ENCODE data around the gene KCNE1.
A peak's percentile ranks its signal among the peaks of the same experiment; 100 is the strongest.
"Not testable (repeated sequence)": the region's sequence is repeated elsewhere in the genome, so short reads cannot be mapped to it uniquely, and the experiment has no call there.

The KCNE1 gene

GRCh38 chr21:34511787-34512455 lies at the start of gene KCNE1:
Gene KCNE1 (minus strand): TSS chr21:34512210. CDS start chr21:34449634, 62,576 bp downstream.
- DNase-seq (ENCODE audit: low read depth, low spot score) = no peak

GRCh38 chr21:34561806-34562205 lies 49.8 kb upstream of the KCNE1 start:
- no peak for DNase-seq (ENCODE audit: low read depth, low spot score)

GRCh38 chr21:34560609-34561008 lies 48.6 kb upstream of the KCNE1 start:
- no peak for DNase-seq (ENCODE audit: low read depth, low spot score)

GRCh38 chr21:34560021-34560420 lies 48.0 kb upstream of the KCNE1 start:
- DNase-seq (ENCODE audit: low read depth, low spot score) = no peak

GRCh38 chr21:34559089-34559631 lies 47.1 kb upstream of the KCNE1 start:
- no peak for DNase-seq (ENCODE audit: low read depth, low spot score)

- DNase-seq (ENCODE audit: low read depth, low spot score) = no peak
Observed at GRCh38 chr21:34558166-34558565, 46.2 kb upstream of the KCNE1 start.

GRCh38 chr21:34557261-34557660 lies 45.3 kb upstream of the KCNE1 start:
- DNase-seq (ENCODE audit: low read depth, low spot score) = no peak

GRCh38 chr21:34554670-34555069 lies 42.7 kb upstream of the KCNE1 start:
- not testable (repeated sequence) for DNase-seq (ENCODE audit: low read depth, low spot score)

- DNase-seq (ENCODE audit: low read depth, low spot score) = no peak
Observed at GRCh38 chr21:34554227-34554626, 42.2 kb upstream of the KCNE1 start.

- DNase-seq (ENCODE audit: low read depth, low spot score) = no peak
Observed at GRCh38 chr21:34553151-34553952, 41.3 kb upstream of the KCNE1 start.

- DNase-seq (ENCODE audit: low read depth, low spot score) = no peak
Observed at GRCh38 chr21:34552360-34553098, 40.5 kb upstream of the KCNE1 start.

- no peak for DNase-seq (ENCODE audit: low read depth, low spot score)
Observed at GRCh38 chr21:34550182-34550799, 38.3 kb upstream of the KCNE1 start.

GRCh38 chr21:34548781-34549376 lies 36.9 kb upstream of the KCNE1 start:
- no peak for DNase-seq (ENCODE audit: low read depth, low spot score)

- DNase-seq (ENCODE audit: low read depth, low spot score) = no peak
Observed at GRCh38 chr21:34546542-34546941, 34.5 kb upstream of the KCNE1 start.

GRCh38 chr21:34545079-34545884 lies 33.3 kb upstream of the KCNE1 start:
- no peak for DNase-seq (ENCODE audit: low read depth, low spot score)

- DNase-seq (ENCODE audit: low read depth, low spot score) = peak; percentile 12
Observed at GRCh38 chr21:34544032-34544496, 32.1 kb upstream of the KCNE1 start.

- no peak for DNase-seq (ENCODE audit: low read depth, low spot score)
Observed at GRCh38 chr21:34543017-34543416, 31.0 kb upstream of the KCNE1 start.

GRCh38 chr21:34540206-34540605 lies 28.2 kb upstream of the KCNE1 start:
- no peak for DNase-seq (ENCODE audit: low read depth, low spot score)

- no peak for DNase-seq (ENCODE audit: low read depth, low spot score)
Observed at GRCh38 chr21:34537838-34538237, 25.8 kb upstream of the KCNE1 start.

- DNase-seq (ENCODE audit: low read depth, low spot score) = no peak
Observed at GRCh38 chr21:34536820-34537219, 24.8 kb upstream of the KCNE1 start.

Data from activated CD4-positive, CD25-positive, alpha-beta regulatory T cell treated with anti-CD3 and anti-CD28 coated beads, Interleukin-2, amount 50 U/mL, for 16 hours (primary cell).